Ishikawa (cell line): ENCODE results near the gene PKNOX2.

Experiments used
- CREB1 ChIP-seq: IDR thresholded peaks from 2 replicates; pipeline ENCODE4 v1.6.1; 2012; ENCODE audit warnings: low read depth
- EGR1 ChIP-seq: IDR thresholded peaks from 2 replicates; pipeline ENCODE4 v1.6.1; 2012
- EP300 ChIP-seq: IDR thresholded peaks from 2 replicates; pipeline ENCODE4 v1.6.1; 2012; ENCODE audit warnings: borderline replicate concordance
- FOXM1 ChIP-seq: IDR thresholded peaks from 2 replicates; pipeline ENCODE4 v1.6.1; 2012; ENCODE audit warnings: low read depth, borderline replicate concordance
- NFIC ChIP-seq: IDR thresholded peaks from 2 replicates; pipeline ENCODE4 v1.6.1; 2012
- RAD21 ChIP-seq: IDR thresholded peaks from 2 replicates; pipeline ENCODE4 v1.6.1; 2012; ENCODE audit warnings: low read depth
- TAF1 ChIP-seq: IDR thresholded peaks from 2 replicates; pipeline ENCODE4 v1.6.1; 2012; ENCODE audit warnings: low read depth, mild to moderate bottlenecking
- TCF12 ChIP-seq: IDR thresholded peaks from 2 replicates; pipeline ENCODE4 v1.6.1; 2012; ENCODE audit warnings: low read depth
- TEAD4 ChIP-seq: IDR thresholded peaks from 2 replicates; pipeline ENCODE4 v1.6.1; 2012
- YY1 ChIP-seq: IDR thresholded peaks from 2 replicates; pipeline ENCODE4 v1.6.1; 2012; ENCODE audit warnings: low read depth
- TF ChIP-seq, protein P1 (sequence below): IDR thresholded peaks from 2 replicates; pipeline ENCODE4 v1.6.1; 2012
- TF ChIP-seq, protein P2 (sequence below): IDR thresholded peaks from 2 replicates; pipeline ENCODE4 v1.6.1; 2012
- TF ChIP-seq, protein P3 (sequence below): IDR thresholded peaks from 2 replicates; pipeline ENCODE4 v1.6.1; 2012; ENCODE audit warnings: low read depth, mild to moderate bottlenecking

DNA sequence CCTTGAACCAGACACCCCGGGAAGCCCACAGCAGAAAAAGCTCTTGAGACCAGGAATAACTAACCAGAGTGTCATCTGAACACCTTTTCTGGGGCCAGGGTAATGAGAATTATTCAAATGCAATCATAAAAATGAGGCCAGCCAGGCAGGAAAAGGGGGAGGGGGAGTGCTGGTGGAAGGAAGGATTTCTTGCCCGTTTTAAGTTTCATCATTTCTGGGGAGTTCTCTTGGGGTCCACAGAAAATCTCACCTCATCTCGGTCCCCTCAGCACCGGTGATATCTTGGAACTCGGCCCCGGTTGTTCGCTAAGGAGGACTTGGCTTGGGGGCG, 495 bp upstream of the PKNOX2 start:
- TF ChIP-seq, protein P1, sequence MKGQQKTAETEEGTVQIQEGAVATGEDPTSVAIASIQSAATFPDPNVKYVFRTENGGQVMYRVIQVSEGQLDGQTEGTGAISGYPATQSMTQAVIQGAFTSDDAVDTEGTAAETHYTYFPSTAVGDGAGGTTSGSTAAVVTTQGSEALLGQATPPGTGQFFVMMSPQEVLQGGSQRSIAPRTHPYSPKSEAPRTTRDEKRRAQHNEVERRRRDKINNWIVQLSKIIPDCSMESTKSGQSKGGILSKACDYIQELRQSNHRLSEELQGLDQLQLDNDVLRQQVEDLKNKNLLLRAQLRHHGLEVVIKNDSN = no peak
- TF ChIP-seq EP300 (no peak), NFIC (no peak), RAD21 (no peak), EGR1 (no peak), YY1 (no peak), TCF12 (no peak), TEAD4 (no peak), CREB1 (no peak), TAF1 (no peak), FOXM1 (no peak)
- TF ChIP-seq, protein P2, sequence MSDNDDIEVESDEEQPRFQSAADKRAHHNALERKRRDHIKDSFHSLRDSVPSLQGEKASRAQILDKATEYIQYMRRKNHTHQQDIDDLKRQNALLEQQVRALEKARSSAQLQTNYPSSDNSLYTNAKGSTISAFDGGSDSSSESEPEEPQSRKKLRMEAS = no peak
- TF ChIP-seq, protein P3, sequence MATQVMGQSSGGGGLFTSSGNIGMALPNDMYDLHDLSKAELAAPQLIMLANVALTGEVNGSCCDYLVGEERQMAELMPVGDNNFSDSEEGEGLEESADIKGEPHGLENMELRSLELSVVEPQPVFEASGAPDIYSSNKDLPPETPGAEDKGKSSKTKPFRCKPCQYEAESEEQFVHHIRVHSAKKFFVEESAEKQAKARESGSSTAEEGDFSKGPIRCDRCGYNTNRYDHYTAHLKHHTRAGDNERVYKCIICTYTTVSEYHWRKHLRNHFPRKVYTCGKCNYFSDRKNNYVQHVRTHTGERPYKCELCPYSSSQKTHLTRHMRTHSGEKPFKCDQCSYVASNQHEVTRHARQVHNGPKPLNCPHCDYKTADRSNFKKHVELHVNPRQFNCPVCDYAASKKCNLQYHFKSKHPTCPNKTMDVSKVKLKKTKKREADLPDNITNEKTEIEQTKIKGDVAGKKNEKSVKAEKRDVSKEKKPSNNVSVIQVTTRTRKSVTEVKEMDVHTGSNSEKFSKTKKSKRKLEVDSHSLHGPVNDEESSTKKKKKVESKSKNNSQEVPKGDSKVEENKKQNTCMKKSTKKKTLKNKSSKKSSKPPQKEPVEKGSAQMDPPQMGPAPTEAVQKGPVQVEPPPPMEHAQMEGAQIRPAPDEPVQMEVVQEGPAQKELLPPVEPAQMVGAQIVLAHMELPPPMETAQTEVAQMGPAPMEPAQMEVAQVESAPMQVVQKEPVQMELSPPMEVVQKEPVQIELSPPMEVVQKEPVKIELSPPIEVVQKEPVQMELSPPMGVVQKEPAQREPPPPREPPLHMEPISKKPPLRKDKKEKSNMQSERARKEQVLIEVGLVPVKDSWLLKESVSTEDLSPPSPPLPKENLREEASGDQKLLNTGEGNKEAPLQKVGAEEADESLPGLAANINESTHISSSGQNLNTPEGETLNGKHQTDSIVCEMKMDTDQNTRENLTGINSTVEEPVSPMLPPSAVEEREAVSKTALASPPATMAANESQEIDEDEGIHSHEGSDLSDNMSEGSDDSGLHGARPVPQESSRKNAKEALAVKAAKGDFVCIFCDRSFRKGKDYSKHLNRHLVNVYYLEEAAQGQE = no peak
